B cell (primary cell): Measurements from ENCODE around the gene VPS37C. TPM values are rescaled to one million over a fixed set of nuclear protein-coding genes. Genes with fewer than 3 reads are reported as not detected.

Source experiments
- ATAC-seq: fragments of 200-7000 bp; cut with Tn5 transposase; one replicate; pipeline ENCODE4 v1.10.0; 2021; ENCODE audit warnings: low read depth, mild to moderate bottlenecking, moderate number of reproducible peaks, moderate library complexity
- CTCF ChIA-PET: fragments of 350-600 bp; sonication (Branson Sonifier 250); formaldehyde crosslinking; loops from one replicate; lab custom pipeline; 2021; ENCODE audit warnings: antibody characterized with exemption, inconsistent platforms; lab: Charles Lee
- POLR2A ChIA-PET: fragments of 350-600 bp; sonication (Branson Sonifier 250); formaldehyde crosslinking; loops from one replicate; lab custom pipeline; 2021; ENCODE audit warnings: antibody characterized with exemption; lab: Charles Lee
- DNase-seq: peaks from one replicate; pipeline ENCODE4 v3.0.0; 2013
- H2AFZ ChIP-seq: 2 replicates; pipeline ENCODE4 v1.6.1; 2012; ENCODE audit warnings: mild to moderate bottlenecking, low read depth, low read length; ENCODE audit not compliant: insufficient read depth, poor library complexity, severe bottlenecking
- H3K27ac ChIP-seq, 2 donors: 1 replicate in 1 of 2; 2 replicates in 1 of 2; pipeline ENCODE4 v1.5.1; 2012 to 2013; ENCODE audit warnings: low read length in 2 of 2, mild to moderate bottlenecking in 2 of 2, moderate library complexity in 1 of 2
- H3K27me3 ChIP-seq, 4 experiments: fragments of 200-600 bp in 1 of 4; sonication (generic) in 1 of 4; replicated peaks in 1 of 4; 1 replicate in 2 of 4; 2 replicates in 2 of 4; pipeline versions ENCODE4 v1.6.1 to v1.7.0; 2013 to 2016; ENCODE audit warnings: low read length in 3 of 4, mild to moderate bottlenecking in 2 of 4, mixed read lengths in 1 of 4, moderate library complexity in 1 of 4; ENCODE audit not compliant: insufficient read depth in 4 of 4, control insufficient read depth in 3 of 4; ENCODE audit errors: control extremely low read depth in 1 of 4
- H3K36me3 ChIP-seq, 2 experiments: replicated peaks in 1 of 2; 1 replicate in 1 of 2; 2 replicates in 1 of 2; pipeline versions ENCODE4 v1.6.1 to v1.7.1; 2013; ENCODE audit warnings: low read length in 1 of 2; ENCODE audit not compliant: insufficient read depth in 2 of 2, control insufficient read depth in 1 of 2; ENCODE audit errors: control extremely low read depth in 1 of 2, extremely low read depth in 1 of 2
- H3K4me1 ChIP-seq, 2 donors: fragments of 200-600 bp in 1 of 2; sonication (generic) in 1 of 2; 1 replicate in 1 of 2; 2 replicates in 1 of 2; pipeline versions ENCODE4 v1.5.1 to v1.6.1; 2013 to 2017; ENCODE audit warnings: low read length in 2 of 2; ENCODE audit not compliant: control insufficient read depth in 2 of 2, insufficient read depth in 2 of 2
- H3K4me2 ChIP-seq: replicated peaks from 2 replicates; pipeline ENCODE3; 2012; ENCODE audit warnings: mild to moderate bottlenecking, low read depth, low read length; ENCODE audit not compliant: poor library complexity, severe bottlenecking
- H3K4me3 ChIP-seq, 5 experiments: fragments of 200-600 bp in 1 of 5; sonication (generic) in 1 of 5; 1 replicate in 3 of 5; 2 replicates in 2 of 5; pipeline versions ENCODE4 v1.5.1 to v1.7.0; 2011 to 2016; ENCODE audit warnings: low read length in 4 of 5, mild to moderate bottlenecking in 4 of 5, low read depth in 2 of 5, control low read depth in 1 of 5, moderate library complexity in 1 of 5; ENCODE audit not compliant: insufficient read depth in 1 of 5; ENCODE audit errors: control extremely low read depth in 1 of 5, extremely low read depth in 1 of 5
- H3K79me2 ChIP-seq: fragments of 200-600 bp; sonication (generic); one replicate; pipeline ENCODE4 v1.6.0; 2016; ENCODE audit warnings: low read length; ENCODE audit not compliant: control insufficient read depth, insufficient read depth
- H3K9ac ChIP-seq: fragments of 200-600 bp; sonication (generic); 2 replicates; pipeline ENCODE4 v1.6.1; 2017; ENCODE audit warnings: mild to moderate bottlenecking, low read length, moderate library complexity
- H3K9me3 ChIP-seq, 3 donors: one replicate each; pipeline versions ENCODE4 v1.6.1 to v1.7.1; 2013; ENCODE audit warnings: low read length in 2 of 3; ENCODE audit not compliant: control insufficient read depth in 2 of 3, insufficient read depth in 1 of 3; ENCODE audit errors: control extremely low read depth in 1 of 3
- H4K20me1 ChIP-seq: 2 replicates; pipeline ENCODE4 v1.6.0; 2012; ENCODE audit warnings: mild to moderate bottlenecking, low read length; ENCODE audit not compliant: insufficient read depth, control insufficient read depth, poor library complexity, severe bottlenecking
- H3K27ac Mint-ChIP-seq: one replicate; pipeline ENCODE4 v1.8.0; 2021; ENCODE audit warnings: mixed read lengths
- H3K27me3 Mint-ChIP-seq: one replicate; pipeline ENCODE4 v1.8.0; 2021; ENCODE audit warnings: mixed read lengths
- H3K4me1 Mint-ChIP-seq: one replicate; pipeline ENCODE4 v1.8.0; 2021; ENCODE audit warnings: mixed read lengths
- H3K4me3 Mint-ChIP-seq: one replicate; pipeline ENCODE4 v1.8.0; 2021; ENCODE audit warnings: mixed read lengths
- H3K9me3 Mint-ChIP-seq: one replicate; pipeline ENCODE4 v1.8.0; 2022; ENCODE audit warnings: mixed read lengths; ENCODE audit not compliant: insufficient read depth
- CTCF ChIP-seq: fragments of 200-600 bp; IDR thresholded peaks from one replicate; pipeline ENCODE4 v1.8.0; 2022; ENCODE audit warnings: antibody characterized with exemption, mild to moderate bottlenecking
- EZH2 ChIP-seq: IDR thresholded peaks from 2 replicates; pipeline ENCODE4 v1.6.1; 2012; ENCODE audit warnings: borderline replicate concordance, low read depth, mild to moderate bottlenecking, moderate library complexity, low read length; ENCODE audit not compliant: insufficient read depth, poor library complexity, severe bottlenecking
- WGBS: methylation state at CpG from one replicate; pipeline ENCODE4 v1.1.5; 2013; ENCODE audit warnings: missing lambda C conversion rate; ENCODE audit not compliant: insufficient coverage; 5-methylcytosine and 5-hydroxymethylcytosine counted together
- intact Hi-C: fragments of 100-400 bp; cut with micrococcal nuclease; formaldehyde crosslinking; loops from one replicate; pipeline ENCODE4 v1.10.0; 2022
- polyA plus RNA-seq: library from polyadenylated mRNA; depleted of rRNA; stranded (reverse); fragments of >200 nt; gene quantifications from 2 replicates; pipeline ENCODE4 v1.2.3, GENCODE V29; 2012
- total RNA-seq, 2 donors: library from RNA; stranded (reverse); fragments of 120-200 nt in 1 of 2; gene quantifications; 1 replicate in 1 of 2; 2 replicates in 1 of 2; pipeline versions ENCODE4 v1.2.3 to v1.2.4, GENCODE V29; 2013 to 2022

The VPS37C gene
- total and polyA plus RNA-seq, 2 donors (not counting 1 experiment from before 2014, with no cell fraction given), result 6.4 to 20.1 TPM

- TF ChIP-seq EZH2 (no peak), CTCF (no peak)
- no peaks in the 10 kb centered on the region for H3K27me3 ChIP-seq
- no peaks in the 10 kb centered on the region for H3K9me3 ChIP-seq
- H3K4me1 Mint-ChIP-seq, result peaks cover 14% of the 10 kb centered on the region
- H3K27ac ChIP-seq, result no peak overlapping the region
- no peak overlapping the region for H3K27ac Mint-ChIP-seq
- H4K20me1 ChIP-seq, result no peaks in the 10 kb centered on the region
- intact Hi-C loops, result no loop called here
- DNase-seq (no peak), ATAC-seq (no peak)
- no peak overlapping the region for H2AFZ ChIP-seq
- WGBS, result 95% methylated on average over 12 of the region's 12 CpGs
- peaks cover 0 to 12% of the 10 kb centered on the region in 2 experiments for H3K36me3 ChIP-seq
- ChIA-PET CTCF (interaction anchor here (1.7 to 3.8 kb wide), 3 partner anchors 52 to 303 kb away, joined by 3 to 18 read pairs (median 5); no protein-coding TSS in a partner anchor), POLR2A (no interaction called here)
- no peak overlapping the region for H3K9ac ChIP-seq
- H3K27me3 Mint-ChIP-seq, result no peaks in the 10 kb centered on the region
- no peak overlapping the region for H3K4me3 ChIP-seq
- H3K4me3 Mint-ChIP-seq, result no peak overlapping the region
- peaks cover 8% of the 10 kb centered on the region for H3K79me2 ChIP-seq
- no peak overlapping the region for H3K4me2 ChIP-seq
- H3K4me1 ChIP-seq, result peaks cover 6 to 13% of the 10 kb centered on the region in 2 donors
- H3K9me3 Mint-ChIP-seq, result no peaks in the 10 kb centered on the region
These were observed 26.4 kb downstream of the VPS37C start for GRCh38 chr11:61134801-61135257.

- no peak for ATAC-seq
- H3K36me3 ChIP-seq, result peaks cover 0 to 12% of the 10 kb centered on the region in 2 experiments
- H2AFZ ChIP-seq, result no peak overlapping the region
- WGBS, result 95% methylated on average over 14 of the region's 18 CpGs
- no peaks in the 10 kb centered on the region for H4K20me1 ChIP-seq
- Mint-ChIP-seq H3K27ac (no peak overlapping the region), H3K4me3 (no peak overlapping the region), H3K9me3 (no peaks in the 10 kb centered on the region), H3K4me1 (peaks cover 8% of the 10 kb centered on the region), H3K27me3 (no peaks in the 10 kb centered on the region)
- no peaks in the 10 kb centered on the region for H3K9me3 ChIP-seq
- TF ChIP-seq CTCF (no peak), EZH2 (no peak)
- H3K4me3 ChIP-seq, result no peak overlapping the region
- no peaks in the 10 kb centered on the region for H3K27me3 ChIP-seq
- POLR2A ChIA-PET, result no interaction called here
- no peak overlapping the region for H3K4me2 ChIP-seq
- H3K9ac ChIP-seq, result no peak overlapping the region
- H3K79me2 ChIP-seq, result peaks cover 5% of the 10 kb centered on the region
- H3K27ac ChIP-seq, result no peak overlapping the region
- no peak for DNase-seq
- intact Hi-C loops, result no loop called here
- CTCF ChIA-PET, result interaction anchor here (1.3 to 3.8 kb wide), 6 partner anchors 15 to 303 kb away, joined by 3 to 18 read pairs (median 4); no protein-coding TSS in a partner anchor
- H3K4me1 ChIP-seq, result peaks cover 12 to 13% of the 10 kb centered on the region in 2 donors
These were observed 27.1 kb downstream of the VPS37C start for GRCh38 chr11:61133956-61134662.
